Thymus (tissue), 2 donors: ENCODE measurements around the gene TLR1. TPM values are rescaled to one million over a fixed set of nuclear protein-coding genes. Genes with fewer than 3 reads are reported as not detected.

ENCODE experiments used
- polyA plus RNA-seq: library from polyadenylated mRNA; stranded (reverse); fragments of 200-250 nt; gene quantifications from one replicate; pipeline ENCODE4 v1.2.3, GENCODE V29; 2013
- total RNA-seq: library from RNA; stranded (reverse); fragments of 120-200 nt; gene quantifications from one replicate; pipeline ENCODE4 v1.2.4, GENCODE V29; 2013
- donor health status: healthy.

Gene TLR1
- total and polyA plus RNA-seq, 2 donors = 6.1 to 17.4 TPM

Other genes with a start within 250 kb of the TLR1 start
- 11.0 TPM for gene KLF3, start 140.6 kb downstream of the TLR1 start, total RNA-seq
- gene KLF3, start 140.6 kb downstream of the TLR1 start, polyA plus RNA-seq = 23.8 TPM
- 8.9 TPM for gene TLR10, start 21.8 kb downstream of the TLR1 start, total RNA-seq
- gene TLR10, start 21.8 kb downstream of the TLR1 start, polyA plus RNA-seq = 4.4 TPM
- gene TLR6, start 52.0 kb upstream of the TLR1 start, total RNA-seq = 2.5 TPM
- gene TLR6, start 52.0 kb upstream of the TLR1 start, polyA plus RNA-seq = 1.6 TPM
- gene FAM114A1, start 63.0 kb upstream of the TLR1 start, total RNA-seq = 5.9 TPM
- gene FAM114A1, start 63.0 kb upstream of the TLR1 start, polyA plus RNA-seq = 7.3 TPM
- 15.0 TPM for gene TMEM156, start 227.6 kb upstream of the TLR1 start, total RNA-seq
- gene TMEM156, start 227.6 kb upstream of the TLR1 start, polyA plus RNA-seq = 23.7 TPM